AG10803 (cell line): ENCODE results near the gene TMEM61.
A peak's percentile ranks its signal among the peaks of the same experiment; 100 is the strongest.

Experiments
- DNase-seq: peaks from one replicate; pipeline ENCODE4 v3.0.0; 2010; ENCODE audit warnings: low read depth
- H3K4me3 ChIP-seq: 2 replicates; pipeline ENCODE4 v1.5.1; 2011; ENCODE audit warnings: mild to moderate bottlenecking, low read length, control low read depth
- CTCF ChIP-seq: conservative IDR thresholded peaks from 2 replicates; pipeline ENCODE4 v1.5.1; 2011; ENCODE audit warnings: mild to moderate bottlenecking, low read length, control low read depth, inconsistent platforms

Gene TMEM61

GRCh38 chr1:54942976-54943375 lies 37.5 kb upstream of the TMEM61 start:
- H3K4me3 ChIP-seq = no peak overlapping the region
- no peak for TF ChIP-seq CTCF
- DNase-seq = no peak

- peak; percentile 86 for DNase-seq
- peak; percentile 91 for TF ChIP-seq CTCF
- no peak overlapping the region for H3K4me3 ChIP-seq
Measured at GRCh38 chr1:54944610-54945392, 35.6 kb upstream of the TMEM61 start.

- DNase-seq = no peak
- no peak overlapping the region for H3K4me3 ChIP-seq
- TF ChIP-seq CTCF = no peak
Measured at GRCh38 chr1:54945393-54945936, 35.0 kb upstream of the TMEM61 start.

GRCh38 chr1:54947540-54947939 lies 32.9 kb upstream of the TMEM61 start:
- no peak for TF ChIP-seq CTCF
- no peak for DNase-seq
- H3K4me3 ChIP-seq = no peak overlapping the region

GRCh38 chr1:54949053-54949452 lies 31.4 kb upstream of the TMEM61 start:
- no peak for DNase-seq
- TF ChIP-seq CTCF = no peak
- no peak overlapping the region for H3K4me3 ChIP-seq

GRCh38 chr1:54950006-54950368 lies 30.4 kb upstream of the TMEM61 start:
- no peak for DNase-seq
- H3K4me3 ChIP-seq = no peak overlapping the region
- no peak for TF ChIP-seq CTCF
